ENCODE results near the gene TBC1D21. TPM values are rescaled to one million over a fixed set of nuclear protein-coding genes. Genes with fewer than 3 reads are reported as not detected.

The TBC1D21 gene
- total RNA-seq, 1 experiment from 2014 or later, result not detected

- no peak for TF ChIP-seq CTCF (conservative IDR thresholded peaks at IDR 0.05; ENCODE audit: low read depth, low read length)
- TF ChIP-seq EZH2 (IDR thresholded peaks at IDR 0.05; ENCODE audit: borderline replicate concordance, low read depth, low read length, poor library complexity, severe bottlenecking), result no peak
- Histone ChIP-seq H3K4me1 (ENCODE audit: insufficient read depth, low read length, poor library complexity, severe bottlenecking) (no peaks in the 10 kb centered on the region), H3K9me3 (ENCODE audit: low read depth, low read length, poor library complexity, severe bottlenecking) (no peaks in the 10 kb centered on the region), H3K27me3 (replicated peaks; ENCODE audit: insufficient read depth, low read depth, low read length, poor library complexity) (peaks cover 84% of the 10 kb centered on the region), H3K36me3 (ENCODE audit: insufficient read depth, low read length, poor library complexity, severe bottlenecking) (no peaks in the 10 kb centered on the region), H3K4me3 (ENCODE audit: low read depth, low read length, poor library complexity, severe bottlenecking) (no peak overlapping the region), H3K27ac (ENCODE audit: low read depth, low read length, poor library complexity, severe bottlenecking) (no peak overlapping the region)
- POLR2A ChIA-PET (ENCODE audit: low non-redundant PET), result no interaction called here
- no TSS peak for BruUV-seq (replicated peaks)
- CTCF ChIA-PET, result no interaction called here
- no peak for DNase-seq (ENCODE audit: low spot score)
- intact Hi-C loops (cut with micrococcal nuclease; ENCODE audit: unreplicated experiment), result no loop called here
Observed at GRCh38 chr15:73839699-73840377, 33.5 kb upstream of the TBC1D21 start.

GRCh38 chr15:73840771-73841170, 32.6 kb upstream of the TBC1D21 start:
- ChIA-PET CTCF (no interaction called here), POLR2A (ENCODE audit: low non-redundant PET) (no interaction called here)
- BruUV-seq (replicated peaks), result no TSS peak
- Histone ChIP-seq H3K27ac (ENCODE audit: low read depth, low read length, poor library complexity, severe bottlenecking) (no peak overlapping the region), H3K27me3 (replicated peaks; ENCODE audit: insufficient read depth, low read depth, low read length, poor library complexity) (peaks cover 79% of the 10 kb centered on the region), H3K4me1 (ENCODE audit: insufficient read depth, low read length, poor library complexity, severe bottlenecking) (no peaks in the 10 kb centered on the region), H3K36me3 (ENCODE audit: insufficient read depth, low read length, poor library complexity, severe bottlenecking) (no peaks in the 10 kb centered on the region), H3K9me3 (ENCODE audit: low read depth, low read length, poor library complexity, severe bottlenecking) (no peaks in the 10 kb centered on the region), H3K4me3 (ENCODE audit: low read depth, low read length, poor library complexity, severe bottlenecking) (no peak overlapping the region)
- DNase-seq (ENCODE audit: low spot score), result no peak
- intact Hi-C loops (cut with micrococcal nuclease; ENCODE audit: unreplicated experiment), result no loop called here
- TF ChIP-seq CTCF (conservative IDR thresholded peaks at IDR 0.05; ENCODE audit: low read depth, low read length) (no peak), EZH2 (IDR thresholded peaks at IDR 0.05; ENCODE audit: borderline replicate concordance, low read depth, low read length, poor library complexity, severe bottlenecking) (no peak)

- intact Hi-C loops (cut with micrococcal nuclease; ENCODE audit: unreplicated experiment), result no loop called here
- ChIA-PET POLR2A (ENCODE audit: low non-redundant PET) (no interaction called here), CTCF (no interaction called here)
- Histone ChIP-seq H3K4me3 (ENCODE audit: low read depth, low read length, poor library complexity, severe bottlenecking) (no peak overlapping the region), H3K9me3 (ENCODE audit: low read depth, low read length, poor library complexity, severe bottlenecking) (no peaks in the 10 kb centered on the region), H3K4me1 (ENCODE audit: insufficient read depth, low read length, poor library complexity, severe bottlenecking) (no peaks in the 10 kb centered on the region), H3K36me3 (ENCODE audit: insufficient read depth, low read length, poor library complexity, severe bottlenecking) (no peaks in the 10 kb centered on the region), H3K27me3 (replicated peaks; ENCODE audit: insufficient read depth, low read depth, low read length, poor library complexity) (peaks cover 79% of the 10 kb centered on the region), H3K27ac (ENCODE audit: low read depth, low read length, poor library complexity, severe bottlenecking) (no peak overlapping the region)
- TF ChIP-seq EZH2 (IDR thresholded peaks at IDR 0.05; ENCODE audit: borderline replicate concordance, low read depth, low read length, poor library complexity, severe bottlenecking), result peak; percentile 32
- no peak for TF ChIP-seq CTCF (conservative IDR thresholded peaks at IDR 0.05; ENCODE audit: low read depth, low read length)
- no peak for DNase-seq (ENCODE audit: low spot score)
- BruUV-seq (replicated peaks), result no TSS peak
Observed at GRCh38 chr15:73841756-73842725, 31.3 kb upstream of the TBC1D21 start.

Measured in A673 (cell line).